ENCODE data around the gene C1QL1.

GRCh38 chr17:44916781-44917241, 51.3 kb downstream of the C1QL1 start:
- no peak for TF ChIP-seq EZH2 (IDR thresholded peaks at IDR 0.05; ENCODE audit: borderline replicate concordance, low read depth, low read length, poor library complexity, severe bottlenecking)
- no peak for TF ChIP-seq CTCF (conservative IDR thresholded peaks at IDR 0.05; ENCODE audit: low read depth, low read length)

All from A673 (cell line).